ENCODE results near the gene BORCS5.

BORCS5 gene

GRCh38 chr12:12486661-12487240 is 129.9 kb downstream of the BORCS5 start:
- Histone ChIP-seq H3K36me3 (ENCODE audit: insufficient read depth) (no peaks in the 10 kb centered on the region; the same call in 1 of the 2 replicates), H3K9ac (no peak overlapping the region), H3K4me1 (ENCODE audit: low read depth, poor library complexity, severe bottlenecking) (no peaks in the 10 kb centered on the region), H3K4me3 (IDR thresholded peaks at IDR 0.05; ENCODE audit: insufficient read depth, low read depth, low read length) (no peak overlapping the region), H3K27ac (no peak overlapping the region), H2AFZ (ENCODE audit: low read depth) (no peak overlapping the region), H3K79me2 (ENCODE audit: insufficient read depth, low read depth) (no peaks in the 10 kb centered on the region; the same call in 1 of the 2 replicates), H3K4me2 (no peak overlapping the region), H3K27me3 (ENCODE audit: insufficient read depth, low read depth) (no peaks in the 10 kb centered on the region), H4K20me1 (ENCODE audit: insufficient read depth) (no peaks in the 10 kb centered on the region)
- TF ChIP-seq CTCF (conservative IDR thresholded peaks at IDR 0.05; ENCODE audit: low read depth, low read length) = no peak

GRCh38 chr12:12487490-12487889 is 130.6 kb downstream of the BORCS5 start:
- Histone ChIP-seq H3K27ac (no peak overlapping the region), H2AFZ (ENCODE audit: low read depth) (no peak overlapping the region), H3K4me3 (IDR thresholded peaks at IDR 0.05; ENCODE audit: insufficient read depth, low read depth, low read length) (no peak overlapping the region), H3K9ac (no peak overlapping the region), H3K4me2 (no peak overlapping the region), H3K4me1 (ENCODE audit: low read depth, poor library complexity, severe bottlenecking) (no peaks in the 10 kb centered on the region), H3K79me2 (ENCODE audit: insufficient read depth, low read depth) (no peaks in the 10 kb centered on the region; the same call in 1 of the 2 replicates), H4K20me1 (ENCODE audit: insufficient read depth) (no peaks in the 10 kb centered on the region), H3K27me3 (ENCODE audit: insufficient read depth, low read depth) (no peaks in the 10 kb centered on the region), H3K36me3 (ENCODE audit: insufficient read depth) (no peaks in the 10 kb centered on the region; the same call in 1 of the 2 replicates)
- no peak for TF ChIP-seq CTCF (conservative IDR thresholded peaks at IDR 0.05; ENCODE audit: low read depth, low read length)

- Histone ChIP-seq H3K4me1 (ENCODE audit: low read depth, poor library complexity, severe bottlenecking) (no peaks in the 10 kb centered on the region), H3K9ac (no peak overlapping the region), H3K27ac (no peak overlapping the region), H3K36me3 (ENCODE audit: insufficient read depth) (no peaks in the 10 kb centered on the region; the same call in 1 of the 2 replicates), H4K20me1 (ENCODE audit: insufficient read depth) (no peaks in the 10 kb centered on the region), H3K4me2 (no peak overlapping the region), H3K79me2 (ENCODE audit: insufficient read depth, low read depth) (no peaks in the 10 kb centered on the region; the same call in 1 of the 2 replicates), H3K4me3 (IDR thresholded peaks at IDR 0.05; ENCODE audit: insufficient read depth, low read depth, low read length) (no peak overlapping the region), H2AFZ (ENCODE audit: low read depth) (no peak overlapping the region), H3K27me3 (ENCODE audit: insufficient read depth, low read depth) (no peaks in the 10 kb centered on the region)
- TF ChIP-seq CTCF (conservative IDR thresholded peaks at IDR 0.05; ENCODE audit: low read depth, low read length) = no peak
Observed at GRCh38 chr12:12488296-12488695, 131.4 kb downstream of the BORCS5 start.

- no peak for TF ChIP-seq CTCF (conservative IDR thresholded peaks at IDR 0.05; ENCODE audit: low read depth, low read length)
- H3K4me1 ChIP-seq (ENCODE audit: low read depth, poor library complexity, severe bottlenecking) = no peaks in the 10 kb centered on the region
- H3K36me3 ChIP-seq (ENCODE audit: insufficient read depth) = no peaks in the 10 kb centered on the region; the same call in 1 of the 2 replicates
- H4K20me1 ChIP-seq (ENCODE audit: insufficient read depth) = no peaks in the 10 kb centered on the region
- no peak overlapping the region for H3K4me3 ChIP-seq (IDR thresholded peaks at IDR 0.05; ENCODE audit: insufficient read depth, low read depth, low read length)
- no peaks in the 10 kb centered on the region; the same call in 1 of the 2 replicates for H3K79me2 ChIP-seq (ENCODE audit: insufficient read depth, low read depth)
- H3K27ac ChIP-seq = no peak overlapping the region
- no peak overlapping the region for H2AFZ ChIP-seq (ENCODE audit: low read depth)
- no peaks in the 10 kb centered on the region for H3K27me3 ChIP-seq (ENCODE audit: insufficient read depth, low read depth)
- H3K4me2 ChIP-seq = no peak overlapping the region
- no peak overlapping the region for H3K9ac ChIP-seq
Observed at GRCh38 chr12:12488823-12489550, 132.1 kb downstream of the BORCS5 start.
